PC-9 (cell line): ENCODE results near the gene FLNB.

Source experiments
- CTCF ChIP-seq: fragments of 200-600 bp; sonication (generic); conservative IDR thresholded peaks from 2 replicates; pipeline ENCODE4 v1.6.1; 2017; ENCODE audit warnings: mixed run types, antibody characterized with exemption, mild to moderate bottlenecking, moderate library complexity
- EZH2 ChIP-seq: fragments of 200-600 bp; sonication (generic); IDR thresholded peaks from 2 replicates; pipeline ENCODE4 v1.8.0; 2017; ENCODE audit warnings: antibody characterized with exemption, low read depth

GRCh38 chr3:58130591-58130990 lies 122.4 kb downstream of the FLNB start:
- TF ChIP-seq EZH2 (no peak), CTCF (no peak)
